T-helper 1 cell (primary cell): ENCODE measurements around the gene ARHGAP23.

Source experiments
- DNase-seq, 5 donors: peaks; one replicate each; pipeline ENCODE4 v3.0.0-alpha.2; 2012 to 2020
- total RNA-seq, 4 donors: gene quantifications; one replicate each; lab custom pipeline; 2026; lab: John Stamatoyannopoulos, UW

ARHGAP23 gene, protein sequence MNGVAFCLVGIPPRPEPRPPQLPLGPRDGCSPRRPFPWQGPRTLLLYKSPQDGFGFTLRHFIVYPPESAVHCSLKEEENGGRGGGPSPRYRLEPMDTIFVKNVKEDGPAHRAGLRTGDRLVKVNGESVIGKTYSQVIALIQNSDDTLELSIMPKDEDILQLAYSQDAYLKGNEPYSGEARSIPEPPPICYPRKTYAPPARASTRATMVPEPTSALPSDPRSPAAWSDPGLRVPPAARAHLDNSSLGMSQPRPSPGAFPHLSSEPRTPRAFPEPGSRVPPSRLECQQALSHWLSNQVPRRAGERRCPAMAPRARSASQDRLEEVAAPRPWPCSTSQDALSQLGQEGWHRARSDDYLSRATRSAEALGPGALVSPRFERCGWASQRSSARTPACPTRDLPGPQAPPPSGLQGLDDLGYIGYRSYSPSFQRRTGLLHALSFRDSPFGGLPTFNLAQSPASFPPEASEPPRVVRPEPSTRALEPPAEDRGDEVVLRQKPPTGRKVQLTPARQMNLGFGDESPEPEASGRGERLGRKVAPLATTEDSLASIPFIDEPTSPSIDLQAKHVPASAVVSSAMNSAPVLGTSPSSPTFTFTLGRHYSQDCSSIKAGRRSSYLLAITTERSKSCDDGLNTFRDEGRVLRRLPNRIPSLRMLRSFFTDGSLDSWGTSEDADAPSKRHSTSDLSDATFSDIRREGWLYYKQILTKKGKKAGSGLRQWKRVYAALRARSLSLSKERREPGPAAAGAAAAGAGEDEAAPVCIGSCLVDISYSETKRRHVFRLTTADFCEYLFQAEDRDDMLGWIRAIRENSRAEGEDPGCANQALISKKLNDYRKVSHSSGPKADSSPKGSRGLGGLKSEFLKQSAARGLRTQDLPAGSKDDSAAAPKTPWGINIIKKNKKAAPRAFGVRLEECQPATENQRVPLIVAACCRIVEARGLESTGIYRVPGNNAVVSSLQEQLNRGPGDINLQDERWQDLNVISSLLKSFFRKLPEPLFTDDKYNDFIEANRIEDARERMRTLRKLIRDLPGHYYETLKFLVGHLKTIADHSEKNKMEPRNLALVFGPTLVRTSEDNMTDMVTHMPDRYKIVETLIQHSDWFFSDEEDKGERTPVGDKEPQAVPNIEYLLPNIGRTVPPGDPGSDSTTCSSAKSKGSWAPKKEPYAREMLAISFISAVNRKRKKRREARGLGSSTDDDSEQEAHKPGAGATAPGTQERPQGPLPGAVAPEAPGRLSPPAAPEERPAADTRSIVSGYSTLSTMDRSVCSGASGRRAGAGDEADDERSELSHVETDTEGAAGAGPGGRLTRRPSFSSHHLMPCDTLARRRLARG (N-terminal part only)
- 0 to 0.23 (median 0.14) reads per million in 4 donors for total RNA-seq

DNA sequence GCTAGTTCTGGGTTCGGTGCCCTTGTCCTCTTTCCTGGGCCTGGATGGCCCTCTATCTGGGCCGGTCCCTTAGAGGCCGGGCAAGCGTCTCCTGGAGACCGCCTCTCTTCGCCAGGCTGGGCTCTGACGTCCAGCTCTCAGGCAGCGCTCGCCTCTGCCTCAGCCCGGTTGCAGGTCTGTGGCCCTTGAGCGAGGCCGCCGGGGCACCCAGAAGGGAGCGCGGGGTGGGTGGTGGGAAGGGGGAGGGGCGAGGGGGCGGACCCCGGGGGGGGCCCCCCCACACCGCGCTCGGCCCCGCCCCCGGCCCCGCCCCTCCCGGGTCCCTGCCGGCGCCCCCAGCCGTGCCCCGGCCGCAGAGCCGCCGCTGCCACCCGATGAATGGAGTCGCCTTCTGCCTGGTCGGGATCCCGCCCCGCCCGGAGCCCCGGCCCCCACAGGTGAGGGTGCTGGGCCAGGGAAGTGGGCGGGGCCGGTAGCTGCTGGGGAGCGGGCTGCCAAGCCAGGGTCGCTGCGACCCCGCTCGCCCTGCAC lies at the start of gene ARHGAP23:
ARHGAP23 (plus strand) TSS at position 353 of the 531 bp plus-strand sequence; CDS start at position 375, 22 bp downstream.
- peak in 4 of 5 donors; percentile 14 to 47 (median 28) for DNase-seq

DNA sequence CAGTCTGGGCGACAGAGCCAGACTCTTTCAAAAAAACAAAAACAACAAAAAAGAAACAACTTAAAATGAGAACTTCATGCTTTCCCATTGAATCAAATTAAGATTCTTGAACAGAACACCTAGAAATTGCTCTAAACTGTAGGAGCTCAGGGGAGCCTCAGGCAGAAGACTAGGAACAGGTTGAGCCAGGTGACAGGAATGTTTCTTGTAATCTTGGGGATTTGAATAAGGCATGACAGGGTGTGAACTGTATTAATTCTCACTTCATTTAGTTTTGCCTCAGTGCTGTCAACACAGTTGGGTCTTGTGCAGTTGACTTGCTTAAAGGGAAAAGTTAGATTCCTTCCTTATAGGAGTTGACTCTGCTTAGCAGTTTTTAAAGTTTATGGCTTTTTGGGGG lies 48.8 kb upstream of the ARHGAP23 start:
- DNase-seq, result no peak

DNA sequence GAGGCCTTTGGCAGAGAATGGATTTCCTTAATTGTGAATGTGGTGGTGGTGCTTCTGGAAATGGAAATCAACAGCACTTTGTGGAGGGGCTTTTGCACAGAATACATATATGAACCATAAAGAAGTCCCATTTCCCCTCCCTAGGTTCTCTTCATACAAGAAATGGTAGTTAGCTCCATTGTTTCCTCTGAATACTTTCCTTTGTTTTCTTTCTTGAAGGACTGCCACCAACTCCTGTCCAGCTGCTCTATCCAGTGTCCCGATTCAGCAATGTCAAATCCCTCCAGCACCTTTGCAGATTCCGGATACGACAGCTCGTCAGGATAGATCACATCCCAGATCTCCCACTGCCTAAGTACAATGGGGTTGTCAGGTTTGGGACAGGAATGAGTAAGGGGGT lies 33.2 kb upstream of the ARHGAP23 start:
- no peak for DNase-seq

DNA sequence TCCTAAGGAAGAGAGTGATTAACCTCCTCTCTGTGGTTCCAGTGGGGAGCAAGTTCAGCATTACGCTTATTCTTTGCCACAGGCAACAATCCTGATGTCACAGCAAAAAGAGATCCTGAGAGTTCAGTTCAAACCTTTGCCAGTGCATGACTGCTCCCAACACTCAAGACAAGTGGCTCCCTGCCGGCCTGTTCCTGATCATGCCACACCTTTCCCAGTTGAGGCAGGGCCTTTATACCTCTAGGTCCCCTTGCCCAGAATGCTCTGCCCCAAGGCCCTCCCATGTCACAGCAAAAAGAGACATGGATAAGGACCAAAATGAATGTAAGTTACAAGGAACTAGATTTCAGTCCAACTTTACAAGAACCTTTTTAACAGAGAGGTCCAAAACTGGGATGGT lies 31.0 kb upstream of the ARHGAP23 start:
- no peak for DNase-seq

DNA sequence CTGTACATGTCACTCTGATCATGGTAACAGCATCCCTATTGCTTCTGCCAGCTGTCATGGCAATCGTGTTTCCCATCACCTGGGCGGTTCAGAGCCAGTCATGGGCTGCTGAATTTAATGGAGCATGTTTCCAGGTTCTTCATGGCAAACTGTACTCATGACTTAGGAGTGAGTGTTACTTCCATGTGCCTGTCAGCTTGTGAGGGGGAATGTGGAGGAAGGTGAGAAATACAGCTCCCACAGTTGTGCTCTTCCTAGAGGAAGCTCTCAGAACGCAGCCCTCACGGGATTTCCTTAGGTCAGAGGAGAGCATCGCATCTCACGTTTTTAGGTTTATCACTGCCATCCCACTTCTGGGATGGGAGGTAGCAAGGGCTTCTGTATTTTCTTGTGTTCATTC lies 28.0 kb upstream of the ARHGAP23 start:
- no peak for DNase-seq

DNA sequence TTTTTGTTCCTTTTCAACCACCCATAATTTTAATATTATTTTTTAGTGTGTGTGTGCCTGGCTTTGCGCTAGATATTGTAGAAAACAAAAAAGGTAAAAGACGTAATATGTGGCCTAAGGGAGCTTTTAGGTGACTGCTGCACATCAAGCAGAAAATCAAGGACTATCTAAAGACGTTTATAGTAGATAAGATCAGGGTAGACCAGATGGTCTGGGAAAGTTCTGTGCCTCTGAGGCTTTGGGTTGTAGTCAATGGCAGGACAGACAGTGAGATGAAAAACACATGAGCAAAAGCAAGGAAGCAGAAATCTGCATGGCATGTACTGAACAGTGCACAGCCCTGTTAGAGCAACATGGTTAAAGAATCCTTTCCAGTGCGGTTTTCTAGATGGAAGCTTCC lies 26.8 kb upstream of the ARHGAP23 start:
- DNase-seq, result no peak

DNA sequence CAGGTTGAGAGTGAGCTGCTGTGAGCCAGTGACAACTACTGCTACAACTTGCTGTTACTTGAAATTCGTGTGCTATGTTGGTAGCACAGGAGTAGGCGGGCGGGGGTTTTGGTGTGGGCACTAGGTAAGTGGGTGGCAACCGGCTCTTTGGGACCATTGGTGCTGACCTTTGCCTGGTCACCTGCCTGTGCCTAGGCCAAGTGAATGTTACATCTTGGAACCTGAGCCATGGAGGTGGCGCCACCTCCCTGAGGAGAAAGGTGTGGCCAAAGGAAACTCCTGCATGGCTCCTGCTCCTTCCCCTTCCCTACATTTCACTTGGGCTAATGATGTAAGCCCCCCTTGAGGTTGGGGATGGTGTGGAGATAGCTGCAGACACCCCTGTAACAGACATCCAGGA lies 25.4 kb upstream of the ARHGAP23 start:
- DNase-seq, result no peak

DNA sequence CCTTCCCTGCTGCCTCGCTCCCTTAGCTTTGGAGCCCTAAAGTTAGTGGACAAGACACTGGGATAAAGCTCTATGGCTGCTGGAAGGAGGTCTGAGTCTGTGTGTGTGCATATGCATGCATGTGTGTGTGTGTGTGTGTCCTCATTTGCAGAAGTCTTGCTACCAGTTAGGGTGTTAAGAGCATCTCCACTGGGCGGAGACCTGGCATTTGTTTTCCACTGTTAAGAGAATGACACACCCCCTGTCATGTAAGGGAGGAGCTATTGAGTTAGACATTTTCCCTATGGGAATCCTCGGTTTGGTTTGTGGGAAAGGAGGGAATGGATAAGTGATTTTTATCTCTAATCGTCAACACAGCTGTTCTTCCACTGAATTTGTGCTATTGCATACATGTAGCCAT lies 24.8 kb upstream of the ARHGAP23 start:
- no peak for DNase-seq

DNA sequence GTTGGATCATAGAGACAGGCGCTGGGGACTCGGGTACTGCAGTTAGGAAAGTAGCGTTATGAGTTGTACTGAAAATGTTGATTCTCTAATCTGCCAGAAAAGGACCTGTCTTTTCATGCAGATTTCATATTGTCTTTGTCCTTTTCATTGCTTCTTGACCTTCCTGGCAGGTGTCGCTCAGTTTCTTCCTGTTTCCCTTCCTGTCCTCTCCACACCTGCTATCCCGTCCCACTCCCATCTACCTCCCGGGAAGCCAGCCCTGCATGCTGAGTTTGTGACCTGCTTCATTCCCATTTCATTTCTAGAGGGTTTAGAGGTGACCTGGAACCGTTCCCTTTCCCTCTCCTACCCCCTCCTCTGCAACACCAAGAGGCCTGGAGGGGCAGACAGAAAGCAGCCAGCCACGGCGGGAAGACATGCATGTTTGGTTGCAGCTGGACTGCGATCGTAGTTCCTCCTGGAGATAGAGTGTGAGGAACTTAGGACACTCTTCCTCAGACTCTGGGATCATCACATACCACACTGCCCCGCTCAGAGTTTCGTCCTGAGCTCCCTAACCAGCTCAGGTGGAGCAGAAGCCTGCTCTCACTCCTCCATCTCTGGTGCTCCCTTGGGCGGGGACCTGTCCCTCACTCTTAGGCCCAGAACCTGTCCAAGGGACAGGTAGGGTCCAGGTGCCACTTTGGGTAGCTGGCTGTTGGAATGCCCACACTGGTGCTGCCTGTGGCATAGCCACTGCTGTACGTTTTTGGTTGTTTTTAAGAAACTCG lies 23.9 kb upstream of the ARHGAP23 start:
- no peak for DNase-seq

DNA sequence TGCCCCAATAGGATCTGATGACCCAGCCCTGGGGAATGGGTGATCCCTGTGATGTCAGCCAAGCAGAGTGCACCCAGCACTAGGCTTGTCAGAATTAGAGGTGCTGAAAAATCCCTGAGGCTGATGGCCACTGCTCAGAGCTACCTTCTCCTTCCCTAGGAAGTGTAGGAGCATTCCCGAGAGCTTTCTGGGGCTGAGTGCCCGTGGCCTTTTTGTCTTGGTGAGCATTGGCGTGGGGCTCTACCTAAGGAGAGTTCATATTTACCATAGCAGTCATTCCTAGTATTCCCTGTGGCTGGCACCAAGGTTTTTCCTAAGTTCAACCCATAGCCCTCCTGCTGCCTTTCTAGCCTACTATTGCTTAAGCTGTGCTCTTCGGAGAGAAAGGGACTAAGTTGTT lies 22.6 kb upstream of the ARHGAP23 start:
- DNase-seq, result no peak

DNA sequence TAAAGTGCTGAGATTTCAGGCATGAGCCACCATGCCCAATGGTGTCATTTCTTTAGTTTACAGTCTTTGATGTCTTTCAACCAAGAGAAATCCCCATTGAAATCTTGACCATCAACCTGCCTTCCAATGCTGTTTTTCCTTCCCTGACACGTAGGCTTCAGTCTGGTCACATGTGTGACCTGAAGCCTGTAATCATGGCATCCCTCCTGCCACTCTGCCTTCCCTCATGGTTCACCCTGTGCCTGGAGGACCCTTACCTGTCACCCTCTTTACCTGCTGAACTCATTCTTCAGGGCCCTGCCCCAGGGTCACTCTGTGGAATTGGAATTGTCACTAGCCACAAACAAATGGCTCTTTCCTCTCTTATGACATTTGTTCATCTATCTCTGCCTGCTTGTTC lies 18.1 kb upstream of the ARHGAP23 start:
- no peak for DNase-seq

DNA sequence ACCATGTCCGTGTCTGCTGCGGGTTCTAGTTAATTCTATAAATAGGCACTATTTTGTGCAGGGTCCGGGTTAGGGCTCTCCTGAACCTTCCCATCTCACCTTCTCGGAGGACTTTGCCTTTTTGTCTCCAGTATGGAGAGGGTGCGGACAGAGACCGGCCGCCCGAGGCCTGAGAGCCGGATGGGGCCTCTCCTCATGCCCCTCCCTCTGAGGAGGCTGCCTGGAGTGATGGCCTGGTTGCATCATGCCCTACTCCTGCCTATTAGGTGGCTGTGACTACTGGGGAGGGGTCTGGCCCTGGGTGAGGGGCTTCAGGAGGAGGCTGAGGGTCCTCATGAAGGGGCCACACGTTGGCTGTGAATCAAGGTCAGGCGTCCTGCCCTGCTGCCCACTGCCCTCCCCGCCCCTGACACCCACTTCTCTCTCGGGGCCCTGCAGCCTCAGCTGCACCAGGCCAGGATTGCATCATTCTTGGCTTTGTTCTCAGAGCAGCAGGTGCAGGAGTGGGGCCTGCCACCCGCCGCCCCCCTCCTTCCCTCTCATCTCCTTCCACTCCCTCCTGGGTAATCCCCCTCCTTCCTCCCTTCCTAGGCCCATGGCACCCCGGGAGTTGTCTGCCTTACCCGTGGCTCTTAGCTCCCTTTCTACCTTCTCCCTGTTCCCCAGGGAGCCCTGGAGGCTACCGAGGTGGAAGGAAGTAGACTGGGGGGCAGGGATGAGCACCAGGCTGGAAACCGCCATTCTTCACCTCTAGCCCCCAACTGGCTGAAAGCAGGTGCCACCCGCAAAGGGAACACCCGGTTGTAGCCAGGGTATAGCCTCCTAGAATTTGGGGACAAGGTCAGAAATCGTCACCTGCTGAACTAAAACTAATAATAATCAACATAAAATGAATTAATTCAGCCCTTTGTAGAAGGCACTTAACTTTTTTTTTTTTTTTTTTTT lies 12.7 kb upstream of the ARHGAP23 start:
- peak in 1 of 5 donors; percentile 65 for DNase-seq

DNA sequence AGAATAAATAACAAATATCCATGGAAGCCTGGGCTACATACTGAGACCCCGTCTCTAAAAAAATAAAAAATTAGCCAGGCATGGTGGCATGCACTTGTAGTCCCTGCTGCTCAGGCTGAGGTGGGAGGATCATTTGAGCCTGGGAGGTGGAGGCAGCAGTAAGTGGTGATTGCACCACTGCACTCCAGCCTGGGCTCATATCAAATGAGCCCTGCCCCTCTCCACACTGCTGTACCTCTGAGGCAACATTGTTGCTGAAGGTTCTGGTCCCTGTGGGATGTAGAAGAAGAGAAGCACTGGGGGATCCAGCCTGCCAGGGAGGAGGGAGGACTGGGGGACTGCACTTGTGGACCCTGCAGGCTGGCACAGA lies 11.4 kb upstream of the ARHGAP23 start:
- DNase-seq, result no peak

DNA sequence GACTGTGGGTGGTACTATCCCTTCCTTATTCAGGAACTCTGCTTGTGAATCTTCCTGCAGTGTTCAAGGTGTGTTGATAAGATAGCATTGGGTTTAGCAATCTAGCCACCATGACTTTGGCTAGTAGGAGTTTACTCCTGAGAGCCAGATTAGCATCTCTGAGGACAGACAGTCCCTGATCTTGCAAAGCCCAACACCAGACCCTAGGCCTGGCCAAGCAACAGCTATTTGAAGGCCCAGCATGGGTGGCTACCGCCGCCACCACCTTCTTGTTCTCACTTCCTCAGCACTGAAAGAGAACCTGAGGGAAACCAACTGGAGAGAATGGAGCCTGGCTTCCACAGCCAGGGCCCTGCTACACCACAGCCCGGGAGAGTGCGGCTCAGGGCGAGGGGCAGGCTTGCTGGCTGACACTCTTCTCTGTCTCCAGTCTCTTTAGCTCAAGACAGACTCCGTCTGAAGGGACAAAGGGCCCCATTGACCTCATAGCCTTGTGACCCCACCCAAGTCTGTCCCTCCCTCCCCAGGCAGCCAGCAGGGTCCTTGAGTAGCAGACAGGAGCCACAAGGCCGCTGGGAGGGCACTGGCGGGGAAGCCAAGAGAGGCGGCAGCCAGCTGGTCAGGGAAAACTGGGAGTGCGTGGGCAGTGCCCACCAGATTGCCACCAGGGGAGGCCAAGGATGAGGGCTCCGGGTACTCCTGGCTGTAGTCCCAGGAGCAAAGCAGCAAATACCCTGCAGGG lies 10.9 kb upstream of the ARHGAP23 start:
- DNase-seq, result no peak

DNA sequence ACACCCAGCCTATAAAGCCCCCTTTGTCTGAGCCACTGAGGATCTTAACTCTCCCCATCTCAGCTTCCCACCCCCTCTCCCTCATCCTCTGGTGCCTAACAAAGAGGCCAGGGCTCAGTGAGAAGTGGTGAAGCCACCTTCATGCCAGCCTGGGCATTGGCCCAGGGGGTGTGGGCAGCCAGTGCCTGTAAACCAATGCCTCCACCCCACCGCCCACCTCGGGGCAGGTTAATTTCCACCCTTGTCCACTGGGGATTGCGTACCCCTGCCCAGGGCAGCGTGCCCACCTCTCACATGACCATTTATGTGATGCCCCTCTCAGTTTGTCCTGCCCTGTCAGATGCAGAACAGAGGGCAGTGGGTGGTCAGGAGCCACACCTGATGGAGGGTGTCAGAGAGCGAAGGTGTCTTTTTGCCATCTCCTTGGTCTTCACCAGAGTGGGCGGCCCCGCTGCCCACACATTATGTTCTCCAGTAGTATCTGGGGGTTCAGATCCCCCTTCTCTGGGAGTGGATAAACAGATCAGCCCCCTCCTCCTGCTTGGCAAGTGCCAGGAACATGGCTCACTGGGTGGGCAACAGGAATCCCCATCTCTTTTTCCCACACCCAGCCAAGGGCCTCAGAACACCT lies 10.1 kb upstream of the ARHGAP23 start:
- no peak for DNase-seq

DNA sequence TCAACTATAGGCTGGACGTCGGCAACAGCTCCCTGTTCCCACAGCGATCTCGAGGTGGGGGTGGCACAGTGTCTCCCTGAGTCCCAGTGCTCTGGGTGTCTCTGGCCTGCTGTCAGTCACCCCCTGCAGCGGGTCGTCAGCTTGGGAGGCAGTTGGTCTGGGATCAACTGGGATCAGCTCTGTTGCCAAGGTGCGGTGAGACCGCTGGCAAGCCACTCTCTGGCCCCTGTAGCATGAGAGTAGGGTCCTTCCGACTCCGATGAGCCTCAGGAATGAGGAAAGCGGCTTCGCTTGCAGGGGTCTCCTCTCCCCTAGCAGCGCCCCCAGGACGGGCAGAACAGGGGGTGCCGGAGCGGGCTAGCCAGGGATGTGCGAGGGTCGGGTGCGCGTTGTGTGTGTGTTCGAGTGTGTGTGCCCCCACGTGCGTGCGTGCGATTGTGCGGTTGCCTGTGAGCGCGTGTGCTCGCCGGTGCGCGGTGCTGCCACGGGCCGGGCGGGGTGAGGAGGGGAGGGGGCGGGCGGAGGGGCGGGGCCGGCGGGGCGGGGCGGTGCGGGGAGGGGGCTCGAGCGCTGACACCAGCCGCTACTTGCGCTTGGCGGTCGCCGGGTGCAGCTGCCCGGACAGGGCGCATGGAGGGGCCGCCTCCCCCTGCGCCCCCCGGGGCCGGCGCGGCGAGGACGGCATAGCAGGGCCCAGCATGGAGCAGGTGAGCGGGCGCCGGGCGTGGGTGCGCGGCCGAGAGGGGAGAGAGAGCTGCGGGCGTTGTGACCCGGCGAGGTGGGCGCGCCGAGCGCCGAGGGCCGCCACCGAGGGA lies 9.4 kb upstream of the ARHGAP23 start:
- no peak for DNase-seq

DNA sequence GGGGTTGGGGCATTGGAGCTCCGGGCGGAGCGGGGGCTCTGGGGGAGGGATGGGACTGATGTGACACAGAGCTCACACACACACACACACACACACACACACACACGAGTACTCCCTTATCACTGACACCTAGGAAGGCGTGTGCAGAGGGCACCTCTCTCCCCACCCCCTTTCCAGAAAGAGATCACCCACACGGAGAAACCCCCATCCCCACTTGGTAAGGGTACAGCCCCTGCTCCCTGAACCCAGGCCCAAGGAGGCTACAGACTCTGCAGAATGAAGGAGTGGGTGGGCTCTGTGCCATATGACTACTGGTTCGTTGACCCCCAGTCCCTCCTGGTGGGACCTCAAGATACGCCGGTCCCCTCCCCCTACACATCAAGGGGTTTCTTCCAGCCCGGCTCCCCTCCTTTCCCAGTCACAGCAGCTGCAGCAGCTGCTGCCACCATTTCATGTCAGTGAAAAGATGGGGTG lies 8.7 kb upstream of the ARHGAP23 start:
- DNase-seq, result no peak

DNA sequence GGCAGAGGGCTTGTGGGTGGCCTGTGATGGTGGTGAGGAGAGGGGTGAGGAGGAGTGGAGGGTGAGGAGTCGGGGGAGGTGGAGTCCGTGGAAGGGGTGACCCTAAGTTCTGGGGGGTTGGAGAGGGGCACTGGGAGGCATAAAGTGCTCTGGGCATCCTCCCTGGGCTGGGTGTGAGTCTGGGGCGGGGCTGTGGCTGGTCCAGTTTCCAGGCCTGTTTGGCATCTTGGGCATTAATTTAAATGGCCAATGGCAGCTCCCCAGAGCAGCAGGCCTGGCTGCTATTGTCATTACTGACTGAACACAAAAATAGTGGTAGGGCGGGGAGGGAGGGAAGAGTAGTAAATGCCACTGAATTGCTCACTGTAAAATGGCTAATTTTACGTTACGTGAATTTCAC lies 7.7 kb upstream of the ARHGAP23 start:
- DNase-seq, result no peak
